ENCODE measurements around the gene CCNK.
A peak's percentile ranks its signal among the peaks of the same experiment; 100 is the strongest.

Gene CCNK

DNA sequence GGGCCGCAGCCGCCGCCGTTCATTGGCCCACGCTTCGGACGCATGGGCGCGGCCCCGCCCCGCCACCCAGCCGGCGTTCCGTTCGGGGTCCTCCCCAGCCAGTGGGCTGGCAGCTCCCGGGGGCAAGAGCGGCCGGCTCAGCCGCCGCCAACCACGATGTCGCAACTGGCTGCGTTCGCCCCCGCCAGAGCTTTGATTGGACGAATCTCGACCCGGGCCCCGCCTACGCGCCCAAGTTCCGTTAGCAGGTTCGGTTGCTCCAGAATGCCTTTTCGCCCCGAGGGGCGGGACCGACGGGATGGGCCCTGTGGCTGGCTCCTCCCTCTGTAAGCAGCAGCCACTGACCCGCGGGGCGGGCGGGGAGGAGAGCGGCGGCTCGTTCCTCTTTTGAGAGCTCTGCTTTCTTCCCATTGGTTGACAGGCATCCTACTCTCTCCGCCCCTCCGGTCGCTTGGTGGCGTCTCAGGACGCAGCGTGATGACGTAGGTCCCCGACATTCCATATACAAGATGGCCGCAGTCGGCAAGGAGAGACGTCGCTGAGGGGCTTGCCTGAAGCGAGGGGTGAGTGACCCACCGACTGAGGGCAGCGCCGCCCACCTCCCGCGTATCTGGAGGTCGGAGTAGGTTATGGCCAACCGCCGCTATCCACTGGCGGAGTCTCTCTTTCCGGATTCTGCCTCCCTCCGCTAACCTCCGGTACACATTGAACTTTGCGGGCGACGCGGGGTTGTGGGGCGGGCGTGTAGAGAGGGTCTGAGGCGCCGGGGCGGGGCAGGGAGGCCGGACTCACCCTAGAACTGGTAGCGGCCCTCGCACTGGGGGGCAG is at the start of gene CCNK:
CCNK (plus strand) TSS at position 493 of the 828 bp plus-strand sequence. CDS start 11,269 bp downstream, outside the sequence.
- peak; percentile 98 for FAIRE-seq
- DNase-seq (ENCODE audit: insufficient read length, low spot score), result peak; percentile 94

DNA sequence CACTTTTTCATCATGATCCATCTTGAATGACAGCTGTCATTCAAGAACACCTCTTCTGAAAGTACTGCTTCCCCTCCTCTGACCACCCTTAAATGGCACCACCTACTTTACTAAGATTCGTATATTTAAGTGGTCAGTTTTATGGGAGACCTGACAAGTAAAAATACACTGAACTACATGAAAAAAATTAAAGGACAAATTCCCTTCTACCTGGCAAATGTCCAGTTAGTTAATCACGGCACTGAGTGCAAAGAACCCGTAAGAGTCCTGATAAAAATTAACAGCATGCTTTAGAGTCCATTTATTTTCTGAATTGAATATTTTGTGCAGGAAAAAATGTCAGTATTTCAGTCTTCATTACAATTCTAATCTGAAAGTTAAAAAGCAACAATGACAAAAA is 49.2 kb upstream of the CCNK start:
- DNase-seq (ENCODE audit: insufficient read length, low spot score) (no peak), FAIRE-seq (no peak)

DNA sequence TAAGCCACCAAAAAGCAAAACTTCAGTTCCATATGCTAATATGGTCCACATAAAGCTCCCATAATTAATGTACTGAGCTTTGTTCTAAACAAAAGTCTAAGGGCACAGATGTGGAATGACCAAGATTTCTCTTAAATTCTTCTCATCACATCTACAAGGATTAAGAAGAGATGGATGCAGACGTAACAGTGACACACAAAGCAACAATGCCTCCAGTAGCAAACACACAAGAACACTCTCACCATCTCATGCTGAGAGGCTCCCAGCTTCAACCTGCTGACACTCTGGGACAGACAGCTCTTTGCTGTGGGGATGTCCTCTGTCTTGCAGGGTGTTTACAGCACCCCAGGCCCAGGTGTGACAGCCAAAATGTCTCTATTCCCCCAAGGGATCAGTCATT is 48.7 kb upstream of the CCNK start:
- DNase-seq (ENCODE audit: insufficient read length, low spot score) (no peak), FAIRE-seq (peak; percentile 39)

DNA sequence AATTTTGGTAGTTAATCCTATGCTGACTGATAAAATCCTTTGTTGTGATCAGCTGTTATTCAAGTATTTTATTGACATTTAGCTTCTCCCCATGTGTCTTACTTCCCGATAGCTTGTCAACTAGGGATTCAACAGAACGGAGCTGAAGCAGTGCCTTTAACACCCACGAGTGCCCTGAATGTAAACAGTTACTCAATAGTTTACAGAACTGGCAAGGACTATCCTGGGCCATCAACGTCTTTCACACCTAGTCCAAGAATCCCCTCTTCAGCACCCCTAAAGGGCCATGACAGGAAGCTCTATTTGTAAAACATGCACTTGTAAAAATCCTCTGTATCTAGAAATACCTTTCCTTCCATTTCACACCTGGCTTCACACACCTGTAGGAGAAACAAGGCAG is 45.9 kb upstream of the CCNK start:
- FAIRE-seq, result no peak

DNA sequence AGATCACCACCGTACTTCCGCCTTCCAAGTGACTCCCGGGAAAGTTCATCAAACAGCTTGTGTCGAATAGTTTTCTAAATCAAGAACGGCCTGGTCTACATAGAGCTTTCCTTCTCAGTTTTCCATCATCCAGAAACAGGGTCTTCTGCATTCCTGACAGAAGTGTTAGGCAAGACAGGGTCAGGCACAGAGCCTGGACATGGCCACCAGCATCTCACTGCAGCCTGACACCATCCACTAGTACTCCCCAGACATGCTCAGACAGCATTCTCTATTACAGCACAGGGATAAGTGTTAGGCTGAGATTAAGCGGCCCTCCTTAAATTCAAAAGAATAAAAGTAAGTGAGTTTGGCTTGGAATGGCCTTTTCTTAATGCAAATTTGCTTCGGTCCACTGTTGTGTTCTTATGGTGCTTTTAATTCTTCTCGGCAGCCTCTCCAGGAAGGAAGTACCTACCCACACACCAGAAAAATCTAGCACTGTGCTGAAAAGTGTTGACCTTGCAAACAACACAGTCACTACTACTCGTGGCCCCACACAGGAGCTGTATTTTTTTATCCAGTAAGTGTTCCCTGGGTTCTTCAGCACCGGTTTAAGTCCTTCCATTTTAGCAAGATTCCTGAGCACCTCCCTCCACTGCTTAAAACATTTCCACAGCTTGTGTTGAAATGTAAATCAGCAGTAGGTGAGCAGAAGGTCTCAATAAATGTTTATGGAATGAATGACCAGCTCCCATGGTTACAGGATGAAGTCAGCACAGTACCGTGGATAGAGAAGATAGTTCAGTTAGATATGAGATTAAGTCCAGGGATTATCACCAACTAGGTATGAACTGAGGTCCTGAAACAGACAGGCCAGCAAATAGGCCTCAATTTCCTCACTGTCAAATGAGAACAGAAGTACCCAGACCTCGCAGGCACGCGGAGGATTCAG is 44.7 kb upstream of the CCNK start:
- FAIRE-seq (no peak), DNase-seq (ENCODE audit: insufficient read length, low spot score) (no peak)

More for the DNA sequence above, 45.9 kb upstream of the CCNK start:
- DNase-seq (ENCODE audit: insufficient read length, low spot score), result no peak

DNA sequence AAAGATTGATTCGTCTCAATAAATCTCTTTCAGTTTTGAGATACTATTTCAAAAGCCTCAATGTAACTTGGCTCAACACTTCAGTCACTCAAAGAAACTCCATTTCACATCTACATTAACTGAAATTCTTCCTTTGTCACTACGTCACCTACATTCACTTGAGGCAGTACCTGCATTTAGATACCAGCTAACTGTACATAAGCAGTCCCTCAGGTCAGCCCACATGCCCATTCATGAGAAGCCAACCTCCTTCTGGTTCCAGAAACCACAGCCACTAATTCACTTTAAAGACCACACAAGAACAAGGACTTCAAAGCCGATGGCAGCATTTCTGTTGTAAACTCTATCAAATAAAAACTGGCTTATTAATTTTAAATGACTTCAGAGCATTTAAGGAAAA is 43.5 kb upstream of the CCNK start:
- no peak for FAIRE-seq
- no peak for DNase-seq (ENCODE audit: insufficient read length, low spot score)

DNA sequence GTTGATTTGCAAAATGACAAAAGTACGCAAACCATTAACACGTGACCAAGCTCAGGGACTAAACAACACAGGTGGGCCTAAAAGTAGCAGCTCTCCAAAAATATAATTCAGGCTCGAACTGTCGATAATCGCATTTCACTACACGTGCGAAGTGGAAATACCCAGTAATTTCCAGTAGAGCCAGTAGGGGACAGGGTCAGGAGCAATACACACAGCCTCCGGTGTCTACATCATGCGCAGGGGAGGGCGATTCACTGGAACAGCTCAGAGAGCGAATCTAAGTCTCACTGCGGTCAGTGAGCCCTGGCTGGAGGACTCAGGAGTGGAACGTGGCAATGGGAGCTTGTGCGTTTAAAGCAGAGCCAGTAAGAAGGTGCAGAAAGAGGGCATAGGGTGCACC is 40.9 kb upstream of the CCNK start:
- DNase-seq (ENCODE audit: insufficient read length, low spot score) (no peak), FAIRE-seq (no peak)

DNA sequence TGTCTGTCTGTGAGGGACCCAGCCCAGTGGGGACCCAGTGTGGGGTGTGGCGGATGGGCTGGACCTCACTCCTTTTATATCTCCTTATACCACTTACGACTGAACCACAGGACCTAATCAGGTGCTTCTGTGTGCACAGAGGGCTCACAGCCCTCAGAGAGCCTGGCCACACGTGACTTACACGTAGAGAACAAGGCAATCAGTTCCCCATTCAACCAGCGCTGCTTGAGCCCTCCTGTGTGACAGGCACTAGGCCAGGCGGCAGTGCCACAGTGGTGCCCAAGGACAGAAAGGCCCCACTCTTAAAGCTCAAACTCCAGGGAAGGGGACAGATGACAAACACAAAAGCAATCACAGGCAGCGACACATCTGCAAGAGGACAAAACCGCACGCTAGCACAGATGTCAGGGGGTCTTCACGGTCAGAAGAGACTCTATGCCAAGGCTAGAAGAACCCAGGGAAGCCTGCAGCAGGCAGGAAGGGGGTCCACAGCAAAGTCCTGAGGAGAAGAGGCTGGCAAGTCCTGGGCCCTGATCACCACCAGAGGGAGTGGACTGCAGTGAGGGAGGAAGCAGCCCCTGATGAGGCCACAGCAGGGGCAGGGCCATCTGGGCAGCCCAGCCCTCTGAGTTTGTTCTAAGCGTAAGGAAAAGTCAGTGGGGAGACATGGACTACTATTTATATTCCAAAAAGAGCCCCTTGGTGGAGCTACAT is 39.9 kb upstream of the CCNK start:
- no peak for DNase-seq (ENCODE audit: insufficient read length, low spot score)
- FAIRE-seq, result no peak

DNA sequence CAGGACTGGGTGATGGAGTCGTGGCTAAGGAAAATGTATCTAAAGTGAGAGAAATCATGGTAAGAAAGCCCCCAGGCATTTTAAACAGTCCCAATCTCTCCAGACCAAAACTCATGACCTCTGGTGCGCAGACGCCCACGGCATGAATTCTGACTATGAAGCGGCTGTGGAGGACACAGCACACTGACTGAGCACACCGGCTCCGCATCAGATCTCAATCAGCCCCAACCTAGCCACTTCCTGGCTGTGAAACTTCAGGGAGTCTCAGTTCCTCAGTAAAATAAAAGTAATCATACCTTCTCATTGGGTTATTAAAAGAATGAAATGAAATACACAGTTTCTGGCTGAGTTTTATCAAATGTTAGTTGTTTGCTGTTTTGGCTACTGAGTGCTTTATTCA is 39.3 kb upstream of the CCNK start:
- DNase-seq (ENCODE audit: insufficient read length, low spot score), result no peak
- FAIRE-seq, result no peak

DNA sequence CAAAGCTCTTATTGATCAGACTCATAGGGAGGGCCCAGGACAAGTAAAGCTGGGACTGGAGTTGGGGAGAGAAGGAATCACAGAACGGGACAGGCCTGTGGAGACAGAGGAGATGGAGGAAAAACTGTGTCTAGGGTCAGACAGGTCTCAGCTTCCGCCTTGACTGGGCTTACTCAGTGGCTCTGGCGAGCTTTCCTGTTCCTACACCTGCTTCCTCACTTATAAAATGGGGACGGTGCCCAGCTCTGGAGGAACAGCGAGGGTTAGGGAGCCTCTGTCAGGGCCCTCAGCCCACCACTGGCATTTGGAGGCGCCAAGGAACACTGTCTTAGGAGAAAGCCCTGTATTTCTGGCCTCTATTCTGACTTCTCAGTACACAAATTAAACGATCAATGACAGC is 35.3 kb upstream of the CCNK start:
- DNase-seq (ENCODE audit: insufficient read length, low spot score), result no peak
- FAIRE-seq, result no peak

DNA sequence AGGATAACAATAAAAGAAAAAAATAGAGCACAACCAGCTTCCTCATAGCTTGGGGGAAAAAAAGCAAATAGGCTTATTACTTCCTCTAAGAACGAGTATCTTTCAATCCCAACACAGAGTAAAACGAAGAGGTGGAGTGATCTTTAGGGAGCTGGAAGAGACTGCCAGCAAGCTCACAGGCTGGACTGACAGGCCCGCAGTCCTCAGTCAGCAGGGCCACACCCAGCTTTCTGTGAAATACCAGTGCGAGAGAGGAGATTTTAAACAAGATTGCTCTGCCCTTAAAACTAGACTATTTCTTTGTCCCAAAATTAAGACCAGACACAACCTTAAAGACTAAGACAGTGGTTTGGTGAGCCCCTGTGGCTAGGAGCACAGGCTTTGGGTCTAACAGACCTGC is 33.5 kb upstream of the CCNK start:
- FAIRE-seq, result no peak

DNA sequence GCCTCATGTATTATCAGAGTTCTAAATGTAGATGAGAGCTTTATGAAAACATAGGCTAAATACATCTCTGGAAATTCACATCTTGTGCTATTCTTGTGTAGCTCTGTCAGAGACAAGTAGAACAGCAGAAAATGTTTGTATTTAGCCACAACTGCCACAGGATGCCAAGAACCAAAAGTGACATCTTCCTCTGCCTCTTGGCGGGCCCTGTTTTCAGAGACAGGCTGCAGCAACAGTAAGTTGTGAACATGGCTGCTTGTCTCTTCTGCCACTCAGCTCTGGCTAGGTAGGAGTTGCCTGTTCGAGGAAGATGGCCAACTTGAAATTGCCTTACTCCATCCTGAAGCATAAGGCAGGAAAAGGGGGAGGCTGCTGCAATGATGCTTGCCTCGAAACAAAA is 30.9 kb upstream of the CCNK start:
- DNase-seq (ENCODE audit: insufficient read length, low spot score), result no peak
- no peak for FAIRE-seq

More for the DNA sequence above, 33.5 kb upstream of the CCNK start:
- DNase-seq (ENCODE audit: insufficient read length, low spot score), result no peak

DNA sequence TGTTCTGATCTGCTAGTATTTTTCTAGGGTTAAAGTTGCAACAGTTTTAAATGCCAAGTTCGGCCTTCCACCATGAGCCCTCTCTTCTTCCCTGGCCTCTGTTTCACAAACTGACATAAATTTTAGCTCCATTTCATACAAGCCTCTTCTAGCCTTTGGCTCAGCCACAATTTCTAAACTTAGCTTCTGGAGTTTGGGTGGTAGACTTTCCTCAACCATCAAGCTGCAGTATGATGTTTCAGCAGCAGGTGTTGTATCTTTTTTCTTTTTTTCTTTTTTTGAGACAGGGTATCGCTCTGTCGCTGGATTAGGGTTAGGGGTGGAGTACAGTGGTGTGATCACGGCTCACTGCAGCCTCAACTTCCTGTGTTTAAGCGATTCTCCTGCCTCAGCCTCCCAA is 30.0 kb upstream of the CCNK start:
- FAIRE-seq (no peak), DNase-seq (ENCODE audit: insufficient read length, low spot score) (no peak)

DNA sequence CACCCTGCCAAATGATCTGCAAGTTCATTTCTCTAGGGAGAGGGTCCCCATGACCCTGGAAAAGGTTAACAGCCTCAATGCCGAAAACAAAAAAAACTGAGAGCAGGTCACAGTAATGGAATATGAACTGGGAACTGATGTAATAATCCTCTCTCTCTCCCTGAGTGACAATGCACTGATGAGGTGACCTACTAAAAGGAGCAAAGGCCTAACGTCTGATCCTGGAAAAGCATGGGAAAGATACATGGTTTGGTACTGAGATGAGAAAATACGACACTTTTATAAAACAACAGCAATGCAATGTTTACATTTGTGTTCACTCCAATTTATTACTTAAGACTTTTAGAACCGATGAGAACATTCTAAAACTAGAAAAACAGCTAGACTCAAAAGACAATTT is 28.2 kb upstream of the CCNK start:
- DNase-seq (ENCODE audit: insufficient read length, low spot score) (no peak), FAIRE-seq (no peak)

DNA sequence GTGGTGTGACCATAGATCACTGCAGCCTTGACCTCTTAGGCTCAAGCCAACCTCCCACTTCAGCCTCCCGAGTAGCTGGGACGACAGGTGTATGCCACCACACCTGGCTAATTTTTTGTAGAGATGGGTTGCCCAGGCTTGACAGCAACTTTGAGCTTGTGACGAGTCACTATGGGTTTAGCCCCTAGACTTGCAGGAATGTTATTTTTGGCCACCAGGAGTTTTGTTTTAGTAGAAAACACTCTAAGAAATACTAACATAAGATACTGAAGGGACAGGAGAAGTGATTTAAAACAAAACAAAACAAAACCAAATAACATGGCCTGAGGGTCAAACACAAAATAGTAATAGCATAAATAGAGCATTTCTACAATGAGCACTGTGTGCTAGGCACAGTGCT is 27.0 kb upstream of the CCNK start:
- DNase-seq (ENCODE audit: insufficient read length, low spot score) (no peak), FAIRE-seq (no peak)

DNA sequence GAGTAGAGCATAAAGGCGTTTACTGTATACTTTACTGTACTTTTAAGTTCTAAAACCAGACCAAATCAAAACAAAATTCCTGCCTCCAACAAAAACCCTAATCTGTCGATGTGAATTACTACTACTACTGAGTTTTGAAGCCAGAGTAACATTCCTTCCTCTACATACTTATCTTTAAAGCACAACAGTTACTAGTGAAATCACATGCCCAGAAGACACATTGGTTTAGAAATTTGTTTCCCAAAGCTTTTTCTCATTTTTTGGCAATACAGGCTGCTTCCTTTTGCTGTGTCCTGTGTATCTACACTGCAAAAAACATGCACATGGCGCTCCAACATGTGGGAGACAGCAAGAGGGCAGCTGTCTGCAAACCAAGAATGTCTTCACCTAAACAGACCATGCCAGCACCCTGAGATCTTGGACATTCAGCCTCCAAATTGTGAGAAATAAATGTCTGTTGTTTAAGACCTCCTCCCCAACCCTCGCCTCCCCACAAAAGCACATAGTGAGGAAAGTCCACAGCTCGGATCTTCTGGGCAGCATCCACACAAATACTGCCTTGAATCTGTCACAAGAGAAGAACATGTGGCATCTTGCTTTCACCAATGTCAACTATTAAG is 21.6 kb upstream of the CCNK start:
- DNase-seq (ENCODE audit: insufficient read length, low spot score) (no peak), FAIRE-seq (no peak)

DNA sequence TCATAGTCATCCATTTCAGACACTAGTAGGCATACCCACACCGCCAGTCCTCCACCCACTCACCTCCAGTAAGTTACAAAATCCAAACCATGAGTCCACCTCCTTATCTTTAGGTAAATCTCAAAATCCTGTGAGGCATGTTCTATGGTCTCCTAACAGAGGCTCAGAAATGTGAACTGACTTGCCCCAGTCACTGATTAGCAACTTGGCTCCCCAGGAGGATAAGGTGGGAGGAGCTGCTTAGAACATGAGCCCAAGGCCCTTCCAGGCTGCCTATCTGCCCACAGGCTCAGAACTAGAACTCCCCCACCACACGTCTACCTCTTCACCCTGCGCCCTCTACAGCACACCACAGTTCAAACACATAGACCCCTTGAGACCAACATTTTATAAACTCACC is 20.4 kb upstream of the CCNK start:
- DNase-seq (ENCODE audit: insufficient read length, low spot score) (no peak), FAIRE-seq (no peak)

DNA sequence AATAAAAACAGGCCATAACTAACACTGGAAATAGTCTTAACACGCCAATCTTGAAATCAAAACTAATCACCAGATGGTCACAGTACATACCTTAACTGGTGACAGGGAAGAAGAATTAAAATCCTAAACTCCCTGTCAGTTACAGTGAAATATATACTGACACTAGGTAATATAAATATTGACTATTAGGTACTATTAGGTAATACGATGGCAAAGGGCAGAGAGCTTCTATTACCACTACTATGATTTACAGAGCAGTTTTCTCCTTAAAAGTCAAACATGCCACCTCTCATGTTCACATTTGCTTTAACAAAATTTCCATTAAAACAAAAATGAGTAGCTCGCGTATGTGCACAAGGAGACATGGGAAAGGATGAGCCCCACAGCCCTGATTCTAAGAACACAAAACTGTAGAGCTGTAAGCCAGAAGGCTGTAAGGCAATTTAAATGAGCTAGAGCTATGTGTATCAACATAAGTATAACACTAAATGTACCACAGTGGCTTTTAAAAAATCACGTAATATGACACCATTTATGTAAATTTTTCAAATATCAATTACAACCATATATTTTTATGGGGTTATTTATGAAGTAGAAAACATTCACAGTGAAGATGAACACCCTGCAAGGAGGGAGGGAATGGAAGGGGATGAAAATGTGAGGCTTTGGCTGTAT is 19.7 kb upstream of the CCNK start:
- FAIRE-seq, result no peak
- no peak for DNase-seq (ENCODE audit: insufficient read length, low spot score)

DNA sequence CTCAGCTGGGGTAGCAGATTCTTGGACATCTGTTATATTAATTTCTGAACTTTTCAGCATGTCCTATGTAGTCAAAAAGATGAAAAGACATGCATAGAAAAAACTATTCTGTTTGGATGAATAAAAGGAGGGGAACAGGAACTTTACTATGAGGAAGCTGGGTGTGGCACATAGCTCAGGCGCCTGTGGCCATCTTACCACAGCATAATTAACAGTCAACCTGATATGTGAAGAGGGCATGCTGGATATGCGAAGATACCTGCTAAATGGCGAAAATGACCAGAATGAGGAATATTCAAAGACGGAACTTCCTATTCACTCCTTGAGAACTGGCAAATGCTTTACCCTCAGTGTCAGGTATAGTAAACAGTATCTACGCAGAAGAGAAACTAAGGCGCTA is 19.0 kb upstream of the CCNK start:
- no peak for DNase-seq (ENCODE audit: insufficient read length, low spot score)
- FAIRE-seq, result no peak

DNA sequence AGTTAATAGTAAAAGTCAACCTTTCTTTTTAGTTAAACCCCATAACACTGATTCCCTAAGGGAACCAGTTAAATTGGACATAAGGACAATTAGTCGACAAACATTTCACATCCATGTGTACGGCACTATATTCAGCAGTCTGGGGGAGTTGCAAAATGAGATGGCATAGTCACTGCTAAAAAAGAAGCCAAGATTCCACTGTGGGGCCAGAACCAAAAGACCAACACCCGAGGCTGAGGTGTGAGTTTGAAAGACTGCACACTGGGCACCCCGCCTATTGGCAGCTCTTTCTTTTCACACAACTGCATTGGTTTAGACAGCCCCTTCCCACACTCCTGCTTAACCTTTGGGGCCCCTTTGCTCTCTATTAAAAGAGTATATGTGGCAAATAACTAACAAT is 17.2 kb upstream of the CCNK start:
- no peak for DNase-seq (ENCODE audit: insufficient read length, low spot score)
- no peak for FAIRE-seq

Measured in GM19239 (cell line).